HG02870 (cell line): ENCODE data around the gene PRND.
"Not testable (repeated sequence)": the region's sequence is repeated elsewhere in the genome, so short reads cannot be mapped to it uniquely, and the experiment has no call there.

Source experiments
- ATAC-seq: cut with Tn5 transposase; IDR thresholded peaks from one replicate; pipeline ENCODE4 v1.9.1; 2021; ENCODE audit warnings: mild to moderate bottlenecking, moderate library complexity; ENCODE audit not compliant: unreplicated experiment

PRND gene

GRCh38 chr20:4721719-4722118 is at the start of gene PRND:
Gene PRND, plus strand, starts transcription at chr20:4721909. Its CDS starts 2,643 bp downstream, at chr20:4724552.
- no peak for ATAC-seq

GRCh38 chr20:4672948-4673347 is 48.8 kb upstream of the PRND start:
- no peak for ATAC-seq

GRCh38 chr20:4673371-4674001 is 48.2 kb upstream of the PRND start:
- no peak for ATAC-seq

GRCh38 chr20:4674672-4675071 is 47.0 kb upstream of the PRND start:
- no peak for ATAC-seq

GRCh38 chr20:4677846-4678245 is 43.9 kb upstream of the PRND start:
- ATAC-seq, result no peak

- ATAC-seq, result no peak
Observed at GRCh38 chr20:4681401-4681800, 40.3 kb upstream of the PRND start.

GRCh38 chr20:4681991-4682401 is 39.7 kb upstream of the PRND start:
- ATAC-seq, result no peak

GRCh38 chr20:4682682-4683081 is 39.0 kb upstream of the PRND start:
- ATAC-seq, result no peak

- no peak for ATAC-seq
Observed at GRCh38 chr20:4683261-4683660, 38.4 kb upstream of the PRND start.

GRCh38 chr20:4684837-4685413 is 36.8 kb upstream of the PRND start:
- no peak for ATAC-seq

- ATAC-seq, result no peak
Observed at GRCh38 chr20:4685923-4686221, 35.8 kb upstream of the PRND start.

GRCh38 chr20:4688305-4688704 is 33.4 kb upstream of the PRND start:
- no peak for ATAC-seq

- no peak for ATAC-seq
Observed at GRCh38 chr20:4689220-4689619, 32.5 kb upstream of the PRND start.

- no peak for ATAC-seq
Observed at GRCh38 chr20:4691753-4692152, 30.0 kb upstream of the PRND start.

GRCh38 chr20:4694076-4694475 is 27.6 kb upstream of the PRND start:
- no peak for ATAC-seq

- ATAC-seq, result no peak
Observed at GRCh38 chr20:4697189-4697830, 24.4 kb upstream of the PRND start.

GRCh38 chr20:4697831-4698221 is 23.9 kb upstream of the PRND start:
- ATAC-seq, result no peak

- ATAC-seq, result no peak
Observed at GRCh38 chr20:4699216-4699615, 22.5 kb upstream of the PRND start.

GRCh38 chr20:4699957-4700356 is 21.8 kb upstream of the PRND start:
- no peak for ATAC-seq

- no peak for ATAC-seq
Observed at GRCh38 chr20:4702562-4703280, 19.0 kb upstream of the PRND start.

- no peak for ATAC-seq
Observed at GRCh38 chr20:4703281-4703676, 18.4 kb upstream of the PRND start.

- not testable (repeated sequence) for ATAC-seq
Observed at GRCh38 chr20:4706941-4707340, 14.8 kb upstream of the PRND start.
